Activated CD8-positive, alpha-beta memory T cell treated with anti-CD3 and anti-CD28 coated beads for 24 hours (primary cell): ENCODE measurements around the gene ENPP6.
"Not testable (repeated sequence)": the region's sequence is repeated elsewhere in the genome, so short reads cannot be mapped to it uniquely, and the experiment has no call there.

Source experiments
- DNase-seq: peaks from one replicate; pipeline ENCODE4 v3.0.0-alpha.2; 2020

Gene ENPP6

DNA sequence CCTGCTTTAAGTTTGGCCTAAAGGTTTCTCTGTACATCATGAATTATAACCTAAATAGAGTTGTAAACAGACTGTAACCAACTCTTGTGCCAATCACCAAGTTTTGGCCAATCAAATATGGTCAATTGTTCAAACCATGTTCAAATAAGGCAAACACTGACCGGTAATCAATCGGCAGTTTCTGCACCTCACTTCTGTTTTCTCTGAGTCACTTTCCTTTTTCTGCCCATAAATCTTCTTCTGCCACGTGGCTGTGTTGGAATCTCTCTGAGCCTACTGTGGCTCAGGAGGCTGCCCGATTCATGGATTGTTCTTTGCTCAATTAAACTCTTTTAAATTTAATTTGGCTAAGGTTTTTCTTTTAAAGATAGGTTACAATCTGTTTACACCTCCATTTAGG lies 16.5 kb upstream of the ENPP6 start:
- DNase-seq: no peak

DNA sequence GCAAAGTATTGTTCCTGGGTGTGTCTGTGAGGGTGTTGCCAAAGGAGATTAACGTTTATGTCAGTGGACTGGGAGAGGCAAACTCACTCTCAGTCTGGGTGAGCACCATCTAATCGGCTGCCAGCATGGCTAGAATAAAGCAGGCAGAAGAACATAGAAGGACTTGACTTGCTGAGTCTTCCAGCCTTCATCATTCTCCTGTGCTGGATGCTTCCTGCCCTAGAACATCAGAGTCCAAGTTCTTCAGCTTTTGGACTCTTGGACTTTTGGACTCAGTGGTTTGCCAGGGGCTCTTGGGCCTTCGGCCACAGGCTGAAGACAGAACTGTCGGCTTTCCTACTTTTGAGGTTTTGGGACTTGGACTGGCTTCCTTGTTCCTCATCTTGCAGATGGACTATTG lies 15.3 kb upstream of the ENPP6 start:
- DNase-seq: no peak

DNA sequence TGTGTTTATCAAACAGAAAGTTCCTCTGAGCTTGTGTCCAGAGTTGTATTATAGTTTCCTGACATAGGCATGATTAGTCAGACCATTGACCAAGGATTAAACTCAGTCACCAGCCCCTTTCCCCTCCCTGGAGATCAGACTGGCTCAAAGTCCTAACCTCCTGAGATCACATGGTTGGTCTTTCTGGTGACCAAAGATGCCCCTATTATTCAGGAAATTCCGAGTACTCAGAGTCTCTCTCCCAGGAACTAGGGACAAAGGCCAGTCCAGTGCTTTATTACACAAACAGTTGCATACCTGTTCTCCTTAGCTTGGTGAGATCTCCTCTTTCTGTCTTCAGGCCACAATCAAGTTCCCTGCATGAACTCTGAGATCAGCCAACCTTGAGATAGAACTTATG lies 14.5 kb upstream of the ENPP6 start:
- DNase-seq: no peak

DNA sequence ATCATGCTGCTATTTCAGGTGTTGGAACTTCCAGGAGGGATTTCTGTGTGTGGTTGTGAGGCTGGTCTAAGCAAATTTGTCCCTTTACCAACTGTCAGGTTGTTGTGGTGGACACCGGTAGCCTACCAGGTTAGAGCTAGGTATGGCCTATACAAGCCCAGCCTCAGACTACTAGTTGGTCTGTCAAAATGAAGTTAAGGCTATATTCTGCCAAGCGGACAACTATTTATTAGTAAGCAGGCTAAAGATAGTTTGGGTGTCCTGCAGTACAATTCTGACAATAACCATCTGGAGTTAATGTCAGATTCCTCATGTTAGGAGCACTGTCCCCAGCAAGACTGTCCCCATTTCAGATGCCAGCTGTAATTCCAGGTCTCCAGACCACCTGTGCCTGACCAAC lies 13.9 kb upstream of the ENPP6 start:
- no peak for DNase-seq

DNA sequence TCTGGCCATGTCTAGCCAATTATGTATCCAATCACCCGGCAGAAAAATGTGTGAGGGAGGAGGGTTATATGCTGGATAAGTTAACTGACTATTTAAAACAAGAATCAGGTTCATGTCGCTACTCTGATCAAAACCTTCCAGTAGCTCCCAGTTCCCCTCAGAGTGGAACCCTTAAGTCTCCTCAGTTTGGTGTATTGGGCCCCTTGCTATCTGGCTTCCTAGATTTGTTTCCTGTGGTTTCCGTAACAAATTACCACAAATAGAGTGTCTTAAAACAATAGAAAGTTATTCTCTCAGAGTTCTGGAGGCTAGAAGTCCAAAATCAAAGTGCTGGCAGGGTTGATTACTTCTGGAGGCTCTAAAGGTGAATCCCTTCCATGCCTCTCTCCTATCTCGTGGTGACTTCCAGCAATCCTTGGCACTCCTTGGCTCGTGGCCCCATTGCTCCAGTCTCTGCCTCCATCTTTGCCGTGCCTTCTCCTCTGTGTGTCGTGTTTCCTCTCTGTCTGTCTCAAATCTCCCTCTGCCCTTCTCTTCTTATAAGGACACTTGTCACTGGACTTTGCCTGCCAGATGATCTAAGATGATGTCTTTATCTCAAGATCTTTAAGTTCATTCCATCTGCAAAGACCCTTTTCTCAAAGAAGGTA lies 10.5 kb upstream of the ENPP6 start:
- DNase-seq: no peak

DNA sequence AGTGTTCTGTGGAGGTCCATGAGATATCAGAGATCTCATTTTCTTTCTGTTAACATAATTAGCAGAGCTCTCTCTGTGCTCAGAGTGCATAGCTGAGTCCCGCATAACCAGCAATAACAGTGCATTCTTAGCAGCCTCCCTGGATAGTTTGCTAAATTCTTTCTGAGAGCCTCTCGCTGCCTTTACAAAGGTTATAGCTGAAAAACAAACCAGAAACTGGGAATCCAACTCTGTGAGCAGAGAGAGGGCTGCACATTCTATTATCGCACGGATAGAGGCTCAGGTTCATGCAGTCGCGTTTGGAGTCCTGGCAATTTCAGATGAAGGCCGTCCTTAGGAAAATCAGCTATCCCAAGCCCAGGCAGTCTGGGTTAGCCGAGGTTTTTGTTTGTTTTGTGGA lies 1.2 kb downstream of the ENPP6 start:
- DNase-seq: no peak

DNA sequence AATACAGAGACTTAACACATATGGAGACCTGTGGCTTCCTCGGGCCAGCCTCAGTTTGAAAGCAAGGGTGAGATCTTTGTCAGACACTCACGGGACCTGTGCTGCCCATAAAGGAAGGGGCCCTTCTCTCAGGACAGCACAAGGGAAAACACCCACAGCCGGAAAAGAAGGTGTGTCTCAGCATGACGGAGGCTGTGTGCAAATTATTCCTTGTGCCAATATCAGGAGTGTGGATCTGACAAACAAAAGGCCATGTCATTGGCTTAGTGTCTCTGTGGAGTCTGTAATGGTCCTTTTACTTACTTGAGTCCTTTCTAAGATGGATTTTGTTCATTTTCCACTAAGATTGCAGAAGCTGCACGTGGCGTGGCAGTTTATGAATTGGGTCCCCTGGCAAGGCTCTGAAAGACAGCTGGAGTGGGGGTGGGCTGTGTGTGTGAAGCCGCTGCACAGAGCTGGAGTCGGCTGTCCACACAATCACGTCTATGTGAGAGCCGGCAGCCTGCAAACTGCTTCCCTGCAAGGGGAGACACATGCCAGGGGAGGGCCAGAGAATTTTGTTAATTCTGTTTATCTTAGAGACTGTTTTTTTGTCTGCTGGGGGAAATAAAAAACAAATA lies 1.9 kb downstream of the ENPP6 start:
- DNase-seq: no peak

DNA sequence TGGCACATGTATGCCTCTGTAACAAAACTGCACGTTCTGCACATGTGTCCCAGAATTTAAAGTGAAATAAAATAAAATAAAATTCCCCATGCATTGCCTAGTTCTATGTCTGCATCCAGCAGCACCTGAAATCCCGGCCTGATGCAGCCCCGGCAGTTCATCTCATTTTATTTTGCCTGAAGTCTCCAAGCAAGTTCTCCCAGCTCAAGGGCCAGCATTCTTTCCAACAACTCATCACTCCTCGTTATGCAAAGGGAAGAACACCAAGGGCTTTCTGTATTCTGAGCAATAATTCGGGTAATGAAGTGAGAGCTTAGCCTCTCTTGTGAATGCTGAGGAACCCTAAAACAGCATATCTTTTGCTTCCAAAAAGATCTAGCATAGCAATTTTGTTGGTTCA lies 2.7 kb downstream of the ENPP6 start:
- DNase-seq: no peak

DNA sequence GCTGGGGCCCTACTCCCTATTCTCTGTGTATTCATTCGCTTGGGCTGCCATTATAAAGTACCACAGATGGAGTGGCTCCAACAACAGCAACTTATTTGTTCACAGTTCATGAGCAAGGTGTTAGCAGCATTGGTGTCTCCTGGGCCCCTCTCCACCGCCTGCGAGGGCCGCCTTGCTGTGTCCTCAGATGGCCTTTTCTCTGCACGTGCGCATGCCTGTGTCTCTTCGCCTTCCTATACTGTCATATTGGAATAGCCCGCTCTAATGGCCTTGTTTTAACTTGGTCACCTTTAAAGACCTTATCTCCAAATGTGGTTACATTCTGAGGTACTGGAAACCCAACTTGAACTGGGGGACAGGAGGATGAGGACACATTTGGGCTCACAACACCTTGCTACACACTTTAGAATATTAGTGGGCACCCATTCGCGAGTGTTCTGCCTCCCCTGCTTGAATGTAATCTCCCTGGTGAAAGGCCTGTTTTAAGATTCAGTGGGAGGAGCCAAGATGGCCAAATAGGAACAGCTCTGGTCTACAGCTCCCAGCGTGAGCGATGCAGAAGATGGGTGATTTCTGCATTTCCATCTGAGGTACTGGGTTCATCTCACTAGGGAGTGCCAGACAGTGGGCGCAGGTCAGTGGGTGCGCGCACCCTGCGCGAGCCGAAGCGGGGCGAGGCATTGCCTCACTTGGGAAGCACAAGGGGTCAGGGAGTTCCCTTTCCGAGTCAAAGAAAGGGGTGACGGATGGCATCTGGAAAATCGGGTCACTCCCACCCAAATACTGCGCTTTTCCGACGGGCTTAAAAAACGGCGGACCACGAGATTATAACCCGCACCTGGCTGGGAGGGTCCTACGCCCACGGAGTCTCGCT lies 9.7 kb downstream of the ENPP6 start:
- DNase-seq: not testable (repeated sequence)

DNA sequence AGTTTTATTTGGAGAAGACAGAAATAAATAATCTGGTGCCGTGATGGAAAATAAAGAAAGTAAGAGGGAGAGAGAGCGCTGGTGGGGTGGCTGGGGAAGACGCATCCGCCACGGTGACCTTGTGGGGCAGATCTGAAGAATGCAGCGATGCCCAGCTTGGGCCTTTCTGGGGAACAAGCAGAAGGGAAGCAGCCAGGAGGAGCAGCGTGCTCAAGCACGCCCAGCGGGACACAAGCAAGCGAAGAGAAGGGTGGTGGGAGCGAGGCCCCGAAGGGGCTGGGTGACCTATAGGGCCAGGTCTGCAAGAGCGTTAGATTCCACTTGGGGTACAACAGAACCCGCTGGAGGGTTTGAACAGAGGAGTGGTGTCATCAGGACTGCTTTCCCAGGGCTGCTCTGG lies 12.4 kb downstream of the ENPP6 start:
- no peak for DNase-seq

DNA sequence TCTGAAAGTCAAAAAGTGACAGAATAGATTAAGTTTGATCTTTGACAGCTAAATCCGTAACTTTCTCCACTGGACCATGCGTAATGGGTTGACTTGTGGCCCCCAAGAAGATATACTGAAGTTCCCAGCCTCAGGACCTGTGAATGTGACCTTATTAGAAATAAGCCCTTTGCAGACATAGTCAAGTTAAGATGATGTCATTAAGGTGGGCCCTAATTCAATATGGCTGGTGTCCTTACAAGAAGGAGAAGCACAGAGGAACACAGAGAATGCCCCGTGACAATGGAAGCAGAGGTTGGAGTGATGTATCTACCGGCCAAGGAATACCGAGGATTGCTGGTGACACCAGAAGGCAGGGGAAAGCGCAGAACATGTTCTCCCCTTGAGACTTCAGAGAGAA lies 14.4 kb downstream of the ENPP6 start:
- no peak for DNase-seq

DNA sequence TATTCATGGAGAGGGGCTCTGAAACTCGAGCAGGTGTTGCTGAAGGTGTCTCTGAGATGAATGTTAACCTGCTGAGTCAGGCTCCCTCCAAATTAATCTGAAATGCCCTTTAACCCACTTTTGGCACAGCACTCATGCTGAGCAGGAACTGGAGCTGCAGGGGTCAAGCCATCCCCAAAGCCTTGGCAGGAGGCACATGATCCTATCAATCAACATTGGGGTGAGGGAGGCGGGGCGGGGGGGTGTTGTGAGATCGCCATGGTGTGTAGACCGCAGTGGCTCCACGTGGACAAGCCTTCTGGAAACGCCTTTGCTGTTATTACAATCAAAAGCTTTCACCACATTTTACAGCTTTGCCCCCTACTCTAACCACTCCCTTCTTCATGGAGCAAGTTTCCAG lies 16.5 kb downstream of the ENPP6 start:
- no peak for DNase-seq

DNA sequence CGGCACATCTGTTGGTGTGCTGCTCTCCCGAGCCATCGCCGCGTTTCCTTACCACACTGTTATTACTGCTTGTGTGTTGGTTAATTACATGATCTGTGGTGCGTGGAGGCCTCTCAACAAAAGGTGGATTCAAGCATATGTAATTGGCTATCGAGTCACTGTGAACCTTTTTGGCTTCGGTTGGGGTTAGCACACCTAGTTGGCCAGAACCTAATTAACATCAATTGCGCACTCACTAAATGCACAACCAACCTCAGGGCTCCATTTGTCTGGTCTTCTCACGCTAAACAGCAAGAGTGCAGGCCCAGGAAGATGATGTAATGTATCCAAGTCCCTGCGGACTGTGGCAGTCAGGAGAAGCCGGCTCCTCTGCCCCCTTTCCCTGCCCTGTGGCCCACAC lies 17.4 kb downstream of the ENPP6 start:
- DNase-seq: no peak

DNA sequence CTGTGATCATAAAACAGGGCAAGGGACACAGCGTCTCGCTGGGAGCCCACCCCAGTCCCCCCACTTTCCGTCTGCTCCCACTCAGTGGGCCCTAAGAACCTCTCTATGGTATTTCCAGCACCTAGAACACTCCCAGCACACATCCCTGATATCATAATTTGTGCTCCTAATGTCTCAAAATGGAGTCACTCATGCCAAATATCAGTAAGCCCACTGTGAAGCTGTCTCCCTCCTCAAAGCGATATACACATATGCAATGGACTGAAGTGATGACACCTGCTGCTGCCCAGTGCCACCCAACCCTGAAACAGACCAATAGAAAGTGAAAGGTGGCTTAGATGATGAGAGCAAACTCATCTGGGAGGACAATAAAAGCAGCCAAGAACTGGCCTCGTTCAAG lies 17.9 kb downstream of the ENPP6 start:
- no peak for DNase-seq

DNA sequence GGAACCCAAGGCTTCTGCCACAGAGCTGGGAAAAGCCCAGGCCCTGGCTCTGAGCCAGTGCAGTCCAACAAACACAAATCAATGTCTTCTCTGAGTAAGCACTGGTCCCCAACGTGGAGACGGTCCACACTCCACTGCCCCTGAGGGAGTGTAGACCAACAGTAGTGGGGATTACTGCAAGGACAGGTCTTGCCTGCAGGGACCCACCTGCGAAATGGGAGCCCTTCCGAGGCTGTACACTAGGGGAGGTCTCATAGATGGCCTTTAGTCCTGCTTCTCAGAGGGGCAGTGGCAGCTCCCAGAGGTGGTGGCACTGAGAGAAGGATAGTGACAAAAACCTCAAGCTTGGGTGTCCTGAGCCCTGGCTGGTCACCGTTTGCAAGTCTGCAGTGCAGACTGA lies 19.5 kb downstream of the ENPP6 start:
- DNase-seq: no peak

DNA sequence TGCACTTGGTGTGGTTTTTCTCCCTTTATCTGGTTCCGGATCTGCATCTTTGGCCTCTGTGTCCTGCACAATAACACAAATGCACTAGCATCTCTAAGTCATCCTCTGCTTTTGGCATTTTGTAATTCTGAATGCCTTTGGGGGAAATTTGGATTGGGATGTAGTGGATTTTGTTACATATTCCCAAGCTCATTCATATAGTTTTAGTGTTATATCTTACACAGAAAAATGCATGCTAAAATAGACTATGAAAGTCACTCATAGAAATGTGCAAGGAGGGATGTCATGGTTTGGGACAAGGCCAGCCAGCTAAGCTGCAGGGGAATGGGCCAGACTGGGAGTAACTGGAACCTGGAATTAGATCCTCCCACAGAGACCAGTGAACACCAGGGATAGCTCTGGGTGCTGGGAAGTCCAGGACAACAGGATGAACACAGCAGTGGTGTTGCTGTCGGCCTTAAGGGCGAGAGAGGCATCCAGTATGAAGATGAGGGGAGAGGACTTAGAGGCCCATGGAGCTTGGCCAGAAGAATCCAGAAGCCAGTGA lies 20.1 kb downstream of the ENPP6 start:
- DNase-seq: no peak

DNA sequence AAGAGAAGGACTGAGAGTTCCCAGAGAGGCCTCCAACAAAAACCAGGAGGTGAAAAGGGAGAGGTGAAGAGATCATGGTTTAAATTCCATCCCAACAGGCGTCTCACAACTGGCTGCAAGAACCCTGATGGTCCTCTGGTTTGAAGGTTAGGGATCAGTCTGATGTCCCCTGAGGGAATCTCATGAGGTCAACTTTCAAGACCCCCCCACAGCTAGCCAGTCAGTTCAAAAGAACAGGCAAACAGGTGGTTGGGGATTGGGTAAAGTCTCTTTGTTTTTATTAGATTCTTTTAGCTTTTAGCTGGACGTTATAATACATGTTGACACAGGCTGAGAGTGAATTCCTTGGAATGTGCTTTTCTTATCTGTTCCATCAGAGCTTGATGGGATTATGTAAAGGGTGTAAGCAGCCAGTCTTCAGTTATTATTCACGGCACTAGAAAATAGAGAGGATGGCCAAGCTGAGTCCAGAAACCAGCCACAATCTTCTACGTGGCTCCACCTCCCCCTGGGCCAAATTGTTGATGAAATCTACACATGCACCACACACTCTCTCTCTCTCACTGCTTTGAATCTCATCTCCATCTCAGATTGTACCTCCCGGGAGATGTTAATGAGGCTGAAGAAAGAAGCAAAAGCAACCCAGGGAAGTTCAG lies 20.8 kb downstream of the ENPP6 start:
- DNase-seq: no peak

DNA sequence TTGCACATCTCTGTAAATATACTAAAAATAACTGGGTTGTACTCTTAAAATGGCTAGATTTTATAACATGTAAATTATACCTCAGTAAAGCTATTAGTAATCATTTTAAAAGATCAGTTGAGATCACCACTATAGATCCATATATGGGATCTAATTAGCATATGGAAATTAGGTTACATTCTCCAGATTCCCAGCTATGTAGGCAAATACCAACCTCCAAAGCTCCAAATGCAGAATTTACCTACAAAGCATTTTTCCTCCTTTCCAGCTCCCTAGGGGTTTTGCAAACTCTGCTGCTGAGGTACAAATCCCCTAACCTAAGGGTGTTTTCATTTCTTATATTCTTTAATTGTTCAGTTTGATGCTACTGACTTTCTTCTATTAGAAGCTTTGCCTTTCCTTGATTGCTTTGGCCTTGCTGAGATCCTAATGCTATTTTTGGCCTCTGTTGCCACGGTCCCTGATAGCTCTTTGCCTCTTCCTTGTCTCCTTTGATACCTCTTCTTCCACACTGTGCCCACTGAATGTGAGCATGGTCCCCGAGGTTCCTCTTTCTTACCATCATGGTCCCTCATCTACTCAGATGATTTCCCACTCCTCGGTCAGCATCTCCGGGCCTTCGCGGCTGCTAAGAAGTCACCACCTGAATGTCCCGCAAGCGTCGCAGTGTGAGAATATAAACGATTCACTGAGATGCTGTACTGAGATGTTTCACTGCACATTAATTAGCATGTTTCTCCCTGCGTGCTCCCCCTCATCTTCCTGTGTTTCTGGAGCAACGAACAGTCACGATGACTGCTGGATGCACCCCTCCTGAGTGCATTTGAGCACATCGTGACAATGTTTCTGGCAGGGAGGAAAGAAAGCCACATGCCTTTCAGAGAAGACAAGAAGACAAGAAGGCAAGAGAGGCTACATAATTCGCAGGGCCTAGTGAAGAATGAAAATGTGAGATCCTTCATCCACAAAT lies 23.8 kb downstream of the ENPP6 start:
- DNase-seq: no peak

DNA sequence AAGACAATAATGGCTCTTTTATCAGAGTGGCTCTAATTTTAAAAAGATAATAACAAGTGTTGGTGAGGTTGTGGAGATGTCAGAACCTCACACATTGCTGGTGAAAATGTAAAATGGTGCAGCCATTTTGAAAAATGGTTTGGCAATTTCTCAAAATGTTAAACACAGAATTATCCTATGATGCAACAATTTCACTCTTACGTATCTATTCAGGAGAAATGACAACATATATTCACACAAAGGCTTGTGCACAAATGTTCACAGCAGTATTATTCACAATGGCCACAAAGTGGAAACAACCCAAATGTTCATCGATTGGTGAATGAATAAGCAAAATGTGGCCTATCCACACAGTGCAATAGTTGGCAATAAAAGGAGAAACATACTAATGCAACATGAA lies 24.7 kb downstream of the ENPP6 start:
- DNase-seq: no peak

DNA sequence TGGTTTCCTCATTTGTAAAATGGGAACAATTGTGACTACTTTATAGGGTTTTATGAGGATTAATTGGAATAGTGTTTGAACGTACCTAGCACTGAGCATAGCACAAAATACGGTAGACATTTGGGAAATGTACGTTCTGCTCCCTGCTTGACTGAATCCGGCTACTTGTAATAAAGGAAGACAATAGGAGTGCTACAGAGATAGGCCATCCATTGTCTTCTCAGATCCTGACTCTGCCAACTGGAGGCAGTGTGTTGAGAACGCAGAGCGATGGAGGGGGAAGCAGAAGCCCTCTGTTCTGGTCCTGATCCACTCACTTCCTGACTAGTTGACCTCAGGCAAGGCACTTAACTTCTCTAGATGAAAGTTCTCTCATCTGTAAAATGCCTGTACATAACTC lies 26.4 kb downstream of the ENPP6 start:
- DNase-seq: no peak

DNA sequence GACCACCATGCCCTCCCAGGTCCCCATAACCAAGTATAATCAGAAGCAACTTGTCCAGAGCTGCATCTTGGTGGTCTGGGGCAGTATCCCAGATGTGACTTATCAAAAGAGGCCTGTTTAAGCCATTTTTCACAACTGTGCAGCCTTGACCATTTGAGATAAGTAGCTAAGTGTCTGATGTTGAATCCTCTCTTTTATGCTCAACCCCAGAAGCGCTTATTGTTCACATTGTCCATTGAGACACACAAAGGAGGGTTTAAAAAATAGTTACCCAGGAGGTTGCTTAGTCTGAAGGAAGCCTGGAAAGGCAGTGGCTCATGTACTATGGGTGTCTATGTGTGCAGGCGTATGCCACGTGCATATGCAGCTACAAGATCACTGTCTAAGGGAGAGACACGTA lies 27.0 kb downstream of the ENPP6 start:
- no peak for DNase-seq

DNA sequence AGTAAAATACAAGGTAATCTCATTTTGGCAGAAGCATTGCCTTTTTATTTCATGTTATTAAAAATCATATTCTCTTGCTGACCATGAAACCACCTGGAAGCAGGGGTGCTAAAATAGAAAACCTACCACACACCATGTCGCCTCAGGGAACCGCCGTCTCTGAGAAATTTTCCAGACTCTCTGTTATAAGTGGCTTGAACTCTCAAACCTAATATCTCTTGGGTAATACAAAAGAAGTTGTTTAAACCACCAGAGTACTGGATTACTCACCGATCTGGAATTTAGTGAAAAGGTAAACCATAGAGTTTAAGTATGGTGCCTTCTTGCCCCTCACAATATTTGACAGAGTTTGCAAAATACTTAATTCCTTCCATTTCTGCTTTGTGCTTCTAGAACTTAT lies 27.7 kb downstream of the ENPP6 start:
- no peak for DNase-seq
